CD4-positive, alpha-beta T cell treated with Interleukin-6 at 100 ng/mL for 8 hours (primary cell): ENCODE results near the gene MED8.

Source experiments
- DNase-seq: peaks from one replicate; pipeline ENCODE4 v3.0.0-alpha.2; 2020; ENCODE audit warnings: mixed read lengths, low spot score

The MED8 gene

GRCh38 chr1:43334453-43335205 lies 55.0 kb downstream of the MED8 start:
- no peak for DNase-seq
